Neural progenitor cell (in vitro differentiated cells): ENCODE measurements around the gene ALPL. TPM values are rescaled to one million over a fixed set of nuclear protein-coding genes. Genes with fewer than 3 reads are reported as not detected.

Source experiments
- DNase-seq: peaks from one replicate; pipeline ENCODE4 v3.0.0-alpha.2; 2016; ENCODE audit warnings: low spot score
- H2AFZ ChIP-seq: fragments of 200-600 bp; sonication (generic); replicated peaks from 2 replicates; pipeline ENCODE4 v1.6.1; 2016; ENCODE audit warnings: antibody characterized with exemption
- H3F3A ChIP-seq: fragments of 200-600 bp; sonication (generic); 2 replicates; pipeline ENCODE4 v1.6.1; 2016; ENCODE audit warnings: antibody characterized with exemption, low read depth
- H3K27ac ChIP-seq: fragments of 200-600 bp; sonication (generic); 2 replicates; pipeline ENCODE4 v1.5.1; 2016; ENCODE audit warnings: mild to moderate bottlenecking
- H3K27me3 ChIP-seq: fragments of 200-600 bp; sonication (generic); 2 replicates; pipeline ENCODE4 v1.6.1; 2016; ENCODE audit warnings: mild to moderate bottlenecking, moderate library complexity
- H3K36me3 ChIP-seq: fragments of 200-600 bp; sonication (generic); 2 replicates; pipeline ENCODE4 v1.5.1; 2016
- H3K4me1 ChIP-seq: fragments of 200-600 bp; sonication (generic); 2 replicates; pipeline ENCODE4 v1.6.1; 2016; ENCODE audit warnings: mixed run types
- H3K4me2 ChIP-seq: fragments of 200-600 bp; sonication (generic); 2 replicates; pipeline ENCODE4 v1.6.1; 2016
- H3K4me3 ChIP-seq: fragments of 200-600 bp; sonication (generic); 2 replicates; pipeline ENCODE4 v1.5.1; 2016
- H3K79me2 ChIP-seq: fragments of 200-600 bp; sonication (generic); 2 replicates; pipeline ENCODE4 v1.6.1; 2016; ENCODE audit warnings: low read depth
- H3K9ac ChIP-seq: fragments of 200-600 bp; sonication (generic); 2 replicates; pipeline ENCODE4 v1.6.1; 2016
- H3K9me3 ChIP-seq: fragments of 200-600 bp; sonication (generic); 2 replicates; pipeline ENCODE4 v1.5.1; 2016; ENCODE audit warnings: low read depth
- H4K20me1 ChIP-seq: fragments of 200-600 bp; sonication (generic); 2 replicates; pipeline ENCODE4 v1.6.1; 2016; ENCODE audit warnings: low read depth
- H3K27ac Mint-ChIP-seq: 3 replicates; pipeline ENCODE4 v1.8.0; 2021; ENCODE audit warnings: mixed read lengths
- H3K27me3 Mint-ChIP-seq: 2 replicates; pipeline ENCODE4 v1.8.0; 2022; ENCODE audit warnings: low read depth, mild to moderate bottlenecking, inconsistent platforms, moderate library complexity, mixed read lengths; ENCODE audit not compliant: insufficient read depth
- H3K36me3 Mint-ChIP-seq: 3 replicates; pipeline ENCODE4 v1.8.0; 2021; ENCODE audit warnings: mixed read lengths
- H3K4me1 Mint-ChIP-seq: 3 replicates; pipeline ENCODE4 v1.8.0; 2021; ENCODE audit warnings: mixed read lengths
- H3K4me3 Mint-ChIP-seq: 3 replicates; pipeline ENCODE4 v1.8.0; 2021; ENCODE audit warnings: mild to moderate bottlenecking, moderate library complexity, mixed read lengths
- H3K9me3 Mint-ChIP-seq: 3 replicates; pipeline ENCODE4 v1.8.0; 2020; ENCODE audit warnings: mixed read lengths
- CTCF ChIP-seq: fragments of 200-600 bp; sonication (generic); IDR thresholded peaks from 2 replicates; pipeline ENCODE4 v1.5.1; 2017; ENCODE audit warnings: antibody characterized with exemption, mild to moderate bottlenecking
- EZH2 ChIP-seq: fragments of 200-600 bp; sonication (generic); IDR thresholded peaks from 2 replicates; pipeline ENCODE4 v1.6.1; 2017; ENCODE audit warnings: antibody characterized with exemption, mild to moderate bottlenecking, moderate library complexity
- EZH2phosphoT487 ChIP-seq: fragments of 200-600 bp; sonication (generic); IDR thresholded peaks from 2 replicates; pipeline ENCODE4 v1.6.1; 2017; ENCODE audit warnings: antibody characterized with exemption
- total RNA-seq: library from RNA; depleted of rRNA; stranded (reverse); fragments of >200 nt; gene quantifications from 2 replicates; pipeline ENCODE4 v1.2.3, GENCODE V29; 2015; ENCODE audit warnings: low replicate concordance

The ALPL gene
- total RNA-seq, 1 donor from 2014 or later, result 51.3 TPM

DNA sequence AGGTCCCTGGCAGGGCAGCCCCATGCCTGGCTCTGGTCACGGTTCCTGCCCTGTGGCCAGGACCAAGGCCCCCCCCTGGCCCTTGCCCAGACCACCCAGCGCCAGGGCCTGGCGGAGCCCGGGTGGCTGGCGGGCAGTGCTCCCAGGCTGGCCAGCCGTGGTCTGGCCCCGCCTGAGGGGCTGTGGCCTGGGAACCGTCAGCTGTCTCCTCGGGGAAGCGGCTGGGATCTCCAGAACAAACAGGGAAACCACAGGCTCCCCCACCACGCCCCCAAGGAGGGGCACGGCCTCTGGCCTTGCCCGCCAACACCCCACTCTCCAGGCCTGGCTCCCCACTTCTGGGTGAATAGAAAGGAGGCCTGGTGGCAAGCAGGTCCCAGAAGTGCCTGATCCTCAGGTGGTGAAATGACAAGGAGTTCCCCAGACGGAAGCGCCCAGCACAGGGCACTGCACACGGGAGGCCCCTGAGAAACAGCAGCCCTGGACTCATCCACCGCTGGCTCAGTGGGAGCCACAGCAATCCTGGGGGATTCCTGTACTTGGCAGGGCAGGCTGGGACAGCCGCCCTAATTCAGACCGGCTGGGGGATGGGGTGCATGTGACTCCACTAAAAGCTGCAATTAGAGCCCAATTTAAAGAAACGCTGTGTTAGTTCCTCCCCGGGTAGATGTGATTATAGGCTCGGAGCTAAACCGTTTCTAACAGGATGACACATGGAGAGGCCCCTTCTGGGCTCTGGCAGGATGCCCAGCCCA, 81.1 kb downstream of the ALPL start:
- Histone ChIP-seq H2AFZ (no peak overlapping the region), H3K4me1 (peaks cover 28% of the 10 kb centered on the region), H3K4me3 (no peak overlapping the region), H3K36me3 (no peaks in the 10 kb centered on the region), H3K27ac (no peak overlapping the region), H4K20me1 (peaks cover 18% of the 10 kb centered on the region), H3F3A (peaks cover 15% of the 10 kb centered on the region), H3K27me3 (peaks cover 28% of the 10 kb centered on the region), H3K79me2 (no peaks in the 10 kb centered on the region), H3K4me2 (peak overlapping the region; percentile 19), H3K9me3 (no peaks in the 10 kb centered on the region), H3K9ac (no peak overlapping the region)
- TF ChIP-seq CTCF, result no peak
- no peak overlapping the region for H3K4me3 Mint-ChIP-seq
- DNase-seq, result no peak
- H3K27me3 Mint-ChIP-seq, result peaks cover 18% of the 10 kb centered on the region
- H3K27ac Mint-ChIP-seq, result no peak overlapping the region
- no peaks in the 10 kb centered on the region for H3K36me3 Mint-ChIP-seq
- H3K4me1 Mint-ChIP-seq, result peaks cover 34% of the 10 kb centered on the region
- H3K9me3 Mint-ChIP-seq, result no peaks in the 10 kb centered on the region

DNA sequence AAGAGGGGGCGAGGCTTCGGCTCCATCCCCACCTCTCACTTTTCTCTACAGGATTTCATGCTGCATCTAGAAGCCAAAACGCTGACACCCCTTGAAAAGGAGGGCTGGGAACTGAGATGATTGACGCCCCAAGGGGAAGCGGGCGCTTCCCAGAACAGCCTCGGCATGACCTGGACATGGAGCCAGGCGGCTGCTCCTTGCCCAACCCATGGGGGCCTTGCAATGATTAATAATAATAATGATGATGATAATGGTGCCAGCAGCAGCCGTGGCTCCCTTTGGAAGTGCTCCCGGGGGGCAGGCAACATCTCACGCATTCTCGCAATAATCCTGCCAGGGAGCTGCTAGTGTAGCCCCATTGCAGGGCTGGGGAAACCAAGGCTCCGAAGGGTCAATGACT, 81.7 kb downstream of the ALPL start:
- no peak overlapping the region for H3K27ac ChIP-seq
- TF ChIP-seq CTCF, result no peak
- no peak for TF ChIP-seq EZH2
- no peak for TF ChIP-seq EZH2phosphoT487
- H3K27ac Mint-ChIP-seq, result no peak overlapping the region
- no peak overlapping the region for H3K4me3 ChIP-seq
- no peaks in the 10 kb centered on the region for H3K36me3 Mint-ChIP-seq
- peaks cover 11% of the 10 kb centered on the region for H3F3A ChIP-seq
- peaks cover 17% of the 10 kb centered on the region for H4K20me1 ChIP-seq
- no peak overlapping the region for H3K9ac ChIP-seq
- peaks cover 28% of the 10 kb centered on the region for H3K27me3 ChIP-seq
- peak overlapping the region; percentile 19 for H3K4me2 ChIP-seq
- no peaks in the 10 kb centered on the region for H3K36me3 ChIP-seq
- H3K4me1 ChIP-seq, result peaks cover 25% of the 10 kb centered on the region
- no peak for DNase-seq
- no peak overlapping the region for H3K4me3 Mint-ChIP-seq
- H2AFZ ChIP-seq, result no peak overlapping the region
- H3K79me2 ChIP-seq, result no peaks in the 10 kb centered on the region
- H3K27me3 Mint-ChIP-seq, result peaks cover 18% of the 10 kb centered on the region
- no peaks in the 10 kb centered on the region for H3K9me3 Mint-ChIP-seq
- no peaks in the 10 kb centered on the region for H3K9me3 ChIP-seq
- peaks cover 31% of the 10 kb centered on the region for H3K4me1 Mint-ChIP-seq

- H3K27me3 ChIP-seq, result peaks cover 19% of the 10 kb centered on the region
- H3K4me1 Mint-ChIP-seq, result peaks cover 23% of the 10 kb centered on the region
- no peak for TF ChIP-seq CTCF
- TF ChIP-seq EZH2phosphoT487, result no peak
- TF ChIP-seq EZH2, result no peak
- no peaks in the 10 kb centered on the region for H3K79me2 ChIP-seq
- H4K20me1 ChIP-seq, result peaks cover 9% of the 10 kb centered on the region
- no peak overlapping the region for H3K27ac Mint-ChIP-seq
- no peak overlapping the region for H3K4me3 ChIP-seq
- H3K36me3 ChIP-seq, result no peaks in the 10 kb centered on the region
- H3K9me3 ChIP-seq, result no peaks in the 10 kb centered on the region
- no peak overlapping the region for H3K9ac ChIP-seq
- H3K4me2 ChIP-seq, result no peak overlapping the region
- no peaks in the 10 kb centered on the region for H3K36me3 Mint-ChIP-seq
- no peak overlapping the region for H2AFZ ChIP-seq
- no peaks in the 10 kb centered on the region for H3F3A ChIP-seq
- DNase-seq, result no peak
- peaks cover 19% of the 10 kb centered on the region for H3K4me1 ChIP-seq
- peaks cover 18% of the 10 kb centered on the region for H3K27me3 Mint-ChIP-seq
- no peak overlapping the region for H3K27ac ChIP-seq
- no peaks in the 10 kb centered on the region for H3K9me3 Mint-ChIP-seq
- no peak overlapping the region for H3K4me3 Mint-ChIP-seq
Observed at GRCh38 chr1:21592086-21592865, 83.1 kb downstream of the ALPL start.
